HG03469 (cell line): Measurements from ENCODE around the gene RASEF.

ENCODE experiments used
- ATAC-seq: cut with Tn5 transposase; IDR thresholded peaks from one replicate; pipeline ENCODE4 v1.9.1; 2021; ENCODE audit warnings: mild to moderate bottlenecking, moderate library complexity, moderate number of reproducible peaks; ENCODE audit not compliant: unreplicated experiment

Gene RASEF

GRCh38 chr9:83059417-83059816, 3.5 kb downstream of the RASEF start:
- no peak for ATAC-seq

GRCh38 chr9:83056911-83057310, 6.0 kb downstream of the RASEF start:
- ATAC-seq, result no peak

GRCh38 chr9:83056174-83056573, 6.8 kb downstream of the RASEF start:
- ATAC-seq, result no peak

- ATAC-seq, result no peak
Observed at GRCh38 chr9:83047839-83048775, 14.8 kb downstream of the RASEF start.

GRCh38 chr9:83043597-83043996, 19.3 kb downstream of the RASEF start:
- no peak for ATAC-seq

GRCh38 chr9:83041771-83042170, 21.2 kb downstream of the RASEF start:
- ATAC-seq, result no peak

GRCh38 chr9:83039303-83039702, 23.6 kb downstream of the RASEF start:
- ATAC-seq, result no peak

GRCh38 chr9:83036043-83036442, 26.9 kb downstream of the RASEF start:
- no peak for ATAC-seq

- ATAC-seq, result no peak
Observed at GRCh38 chr9:83035143-83035542, 27.8 kb downstream of the RASEF start.

GRCh38 chr9:83034587-83034986, 28.4 kb downstream of the RASEF start:
- no peak for ATAC-seq

- ATAC-seq, result no peak
Observed at GRCh38 chr9:83034026-83034425, 28.9 kb downstream of the RASEF start.

GRCh38 chr9:83032065-83032625, 30.8 kb downstream of the RASEF start:
- no peak for ATAC-seq

GRCh38 chr9:83030391-83031107, 32.4 kb downstream of the RASEF start:
- ATAC-seq, result no peak

GRCh38 chr9:83029531-83030137, 33.3 kb downstream of the RASEF start:
- no peak for ATAC-seq

GRCh38 chr9:83027153-83027891, 35.6 kb downstream of the RASEF start:
- ATAC-seq, result no peak

- no peak for ATAC-seq
Observed at GRCh38 chr9:83024506-83025125, 38.3 kb downstream of the RASEF start.

- ATAC-seq, result no peak
Observed at GRCh38 chr9:83023151-83023550, 39.8 kb downstream of the RASEF start.

GRCh38 chr9:83020864-83021263, 42.1 kb downstream of the RASEF start:
- no peak for ATAC-seq

GRCh38 chr9:83020327-83020726, 42.6 kb downstream of the RASEF start:
- no peak for ATAC-seq

- ATAC-seq, result no peak
Observed at GRCh38 chr9:83019246-83019645, 43.7 kb downstream of the RASEF start.
